Bone marrow (tissue), 2 donors: Measurements from ENCODE around the gene RBM45.
"Not testable (repeated sequence)": the region's sequence is repeated elsewhere in the genome, so short reads cannot be mapped to it uniquely, and the experiment has no call there.

Source experiments
- DNase-seq, 2 donors: peaks; one replicate each; lab custom pipeline; 2025; lab: John Stamatoyannopoulos, UW

Gene RBM45

DNA sequence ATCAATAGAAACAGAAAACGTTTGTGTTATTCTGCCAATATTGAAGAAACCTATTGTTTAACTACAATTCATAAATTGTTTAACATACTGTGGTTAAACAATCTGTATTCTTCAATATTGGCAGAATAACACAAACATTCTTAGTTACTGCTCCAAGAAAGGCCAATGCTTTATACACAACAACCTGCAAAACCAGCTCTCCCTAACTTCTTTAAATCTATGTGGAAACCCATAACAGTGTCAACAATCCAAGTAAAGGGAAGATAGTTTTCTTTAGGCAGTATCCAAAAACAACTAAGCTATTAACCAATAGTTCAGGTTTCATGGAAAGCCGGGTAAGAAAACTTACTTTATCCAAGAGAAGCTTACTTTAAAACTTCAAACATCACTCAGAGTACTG is 6.2 kb upstream of the RBM45 start:
- DNase-seq, result no peak

DNA sequence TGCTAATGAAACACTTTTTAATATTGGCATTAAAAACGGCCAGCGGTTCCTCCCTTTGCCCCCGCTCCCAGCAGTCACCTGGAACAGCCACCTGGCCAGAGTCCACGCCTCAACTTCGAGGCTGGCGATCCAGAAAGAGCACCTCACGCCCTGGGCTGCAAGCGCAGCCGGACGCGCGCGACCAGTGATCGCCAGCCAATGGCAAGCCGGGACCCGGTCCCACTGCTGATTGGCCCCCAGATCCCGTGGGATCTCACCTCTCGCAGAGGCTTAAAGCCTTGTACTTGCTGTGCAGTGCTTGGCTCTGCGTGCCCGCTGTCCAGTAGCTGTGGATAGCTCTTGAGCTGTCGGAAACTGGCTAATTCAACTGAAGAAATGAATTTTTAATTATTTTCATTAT is 4.1 kb upstream of the RBM45 start:
- no peak for DNase-seq

DNA sequence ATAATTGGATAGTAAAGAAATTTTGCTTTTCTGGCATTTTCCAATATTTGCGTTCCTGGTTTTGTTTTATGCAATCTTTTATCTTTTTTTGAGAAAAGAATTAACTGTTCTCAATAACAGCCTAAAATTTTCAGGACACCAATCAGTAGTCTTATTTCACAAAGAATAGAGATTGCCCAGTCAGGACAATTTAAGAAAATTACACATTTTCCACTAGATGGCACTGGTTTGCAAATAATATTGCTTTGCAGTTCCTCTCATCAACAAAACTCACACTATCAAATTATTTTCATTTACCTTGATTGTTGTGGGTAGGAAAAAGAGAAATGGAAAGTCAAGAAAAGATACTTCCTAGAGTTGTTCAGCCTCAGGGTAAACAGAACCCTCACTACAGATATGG is 2.4 kb upstream of the RBM45 start:
- DNase-seq, result peak in 1 of 2 donors; percentile 18

DNA sequence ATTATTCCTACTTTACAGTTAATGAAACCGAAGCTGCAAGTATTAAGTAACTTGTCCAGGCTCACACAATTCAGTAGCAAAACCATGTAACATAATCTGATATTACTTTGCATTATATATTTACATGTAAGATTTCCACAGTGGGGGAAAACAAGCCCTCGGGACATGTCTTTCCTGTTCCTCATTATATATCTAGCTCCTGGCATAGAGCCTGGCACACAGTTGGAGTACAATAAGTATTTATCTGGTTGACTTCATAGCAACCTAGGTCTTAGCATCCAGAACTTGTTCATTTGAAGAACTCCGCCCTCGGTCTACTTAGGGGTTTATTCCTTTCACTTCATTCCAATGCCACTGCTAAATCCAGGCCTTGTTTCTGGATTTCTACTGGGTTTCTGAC is 1.6 kb upstream of the RBM45 start:
- no peak for DNase-seq

DNA sequence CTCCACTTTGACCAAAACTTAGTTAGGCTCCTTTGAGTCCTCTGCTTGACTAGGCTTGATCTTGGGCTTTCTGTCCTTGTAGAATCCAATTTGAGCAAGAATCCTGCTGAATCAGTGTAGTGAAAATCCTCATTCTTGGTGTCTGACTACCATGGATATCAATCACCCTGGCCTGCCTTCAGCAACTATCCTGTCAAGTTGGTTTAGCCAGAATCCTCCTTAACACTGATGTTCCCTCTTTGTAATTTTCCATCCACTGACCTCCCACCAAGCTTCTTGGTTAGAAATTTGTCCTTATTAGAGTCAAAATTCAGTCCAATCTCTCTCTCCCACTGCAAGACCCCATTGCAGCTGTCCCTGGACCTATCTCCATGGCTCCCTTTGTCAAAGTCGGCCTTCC is 494 bp upstream of the RBM45 start:
- DNase-seq, result no peak

DNA sequence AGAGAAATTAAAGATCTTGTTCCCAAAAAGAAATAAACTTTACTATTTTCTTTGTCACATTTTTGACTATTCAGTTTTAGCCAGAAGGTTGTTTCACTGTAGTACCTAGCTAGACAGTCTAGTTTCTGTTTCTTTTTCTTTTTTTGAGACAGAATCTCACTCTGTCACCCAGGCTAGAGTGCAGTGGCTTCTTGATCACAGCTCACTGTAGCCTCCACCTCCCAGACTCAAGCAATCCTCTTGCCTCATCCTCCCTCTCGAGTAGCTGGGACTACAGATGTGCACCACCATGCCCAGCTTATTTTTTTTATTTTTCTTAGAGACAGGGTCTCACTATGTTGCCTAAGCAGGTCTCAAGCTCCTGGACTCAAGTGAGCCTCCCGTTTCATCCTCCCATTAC is 2.2 kb downstream of the RBM45 start:
- no peak for DNase-seq

DNA sequence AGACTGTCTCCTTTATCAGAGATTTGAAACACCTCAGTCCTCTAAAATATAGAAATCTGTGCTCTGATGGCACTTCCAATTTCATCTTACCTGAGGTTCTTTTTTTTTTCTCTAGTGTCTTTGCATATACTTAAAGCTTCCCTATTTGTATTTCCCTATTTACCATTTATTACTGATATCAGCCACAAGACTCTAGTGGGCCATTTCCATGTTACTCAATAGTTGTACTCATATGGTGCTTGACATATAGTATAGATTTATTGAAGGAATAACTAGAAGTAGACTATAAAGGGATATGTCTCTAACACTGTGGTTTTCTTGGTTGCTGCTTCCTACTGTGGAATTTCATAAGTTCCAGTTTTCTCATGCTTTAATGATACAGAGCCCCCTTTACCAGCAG is 3.0 kb downstream of the RBM45 start:
- DNase-seq, result no peak

DNA sequence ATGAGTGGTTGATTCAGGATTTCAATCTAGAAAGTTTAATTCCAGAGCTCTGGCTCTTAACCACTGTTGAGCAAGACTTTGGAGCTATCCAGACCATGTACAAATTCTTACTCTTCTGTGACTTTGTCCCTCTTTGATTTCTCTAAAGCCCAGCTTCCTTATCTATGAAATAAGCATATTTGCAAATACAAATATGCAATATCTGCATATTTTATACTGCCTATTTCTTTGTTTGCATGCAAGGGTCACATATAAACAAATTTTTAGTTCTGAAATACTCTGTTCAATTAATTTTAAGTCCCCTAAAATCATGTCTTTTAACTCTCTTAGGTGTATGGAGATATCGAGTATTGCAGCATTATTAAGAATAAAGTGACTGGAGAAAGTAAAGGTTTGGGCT is 5.5 kb downstream of the RBM45 start:
- DNase-seq, result no peak

DNA sequence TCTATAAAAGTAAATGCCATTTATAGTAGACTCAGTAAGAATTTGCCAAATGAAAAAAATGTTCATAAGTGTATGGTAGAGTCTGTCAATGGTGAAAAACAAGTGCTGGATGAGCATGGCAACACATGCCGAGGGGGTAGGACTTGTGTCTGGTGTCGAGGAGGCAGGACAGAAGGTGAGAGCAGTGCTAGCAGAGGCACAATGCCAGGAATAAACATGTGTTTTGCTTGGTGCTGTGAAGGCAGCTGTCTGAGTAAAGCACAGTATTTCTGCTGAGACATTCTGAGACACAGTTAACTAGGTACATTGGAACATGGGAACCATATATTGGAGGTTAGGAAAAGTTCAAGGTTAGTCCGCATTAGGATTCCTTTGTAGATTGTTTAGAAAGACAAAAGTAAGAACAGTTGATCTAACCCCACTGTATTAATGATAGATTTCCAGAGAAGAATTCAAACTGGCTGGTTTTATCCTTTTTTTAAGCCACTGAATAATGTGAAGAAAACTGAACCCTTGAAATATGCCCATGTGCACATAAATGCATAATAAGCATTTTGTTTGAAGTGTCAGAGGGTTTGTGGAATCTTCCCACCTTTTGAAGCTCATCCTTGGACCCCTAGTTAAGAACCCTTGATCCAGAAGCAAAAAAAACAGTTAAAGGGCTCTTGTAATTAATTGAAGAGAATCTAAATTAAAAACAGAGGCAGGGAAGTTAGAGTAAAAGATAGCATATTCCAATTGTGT is 7.1 kb downstream of the RBM45 start:
- DNase-seq, result no peak

DNA sequence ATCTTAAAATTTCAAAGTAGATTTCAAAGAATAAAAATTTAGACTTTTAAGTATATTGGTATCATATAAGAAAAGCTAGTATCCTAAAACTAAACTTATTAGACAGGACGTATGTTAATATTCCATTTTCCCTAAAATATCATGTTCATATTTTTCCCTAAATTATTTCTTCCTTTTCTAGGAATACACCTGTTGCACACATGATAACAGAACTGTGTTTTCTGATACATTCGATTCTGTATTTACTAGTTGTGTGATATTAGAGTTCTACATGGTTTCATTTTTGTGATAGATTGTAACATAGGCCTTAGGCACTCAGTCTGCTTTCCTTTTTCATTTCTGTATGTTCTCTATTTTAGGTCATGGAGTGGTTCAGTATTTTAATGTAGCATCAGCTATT is 10.9 kb downstream of the RBM45 start:
- DNase-seq, result no peak

DNA sequence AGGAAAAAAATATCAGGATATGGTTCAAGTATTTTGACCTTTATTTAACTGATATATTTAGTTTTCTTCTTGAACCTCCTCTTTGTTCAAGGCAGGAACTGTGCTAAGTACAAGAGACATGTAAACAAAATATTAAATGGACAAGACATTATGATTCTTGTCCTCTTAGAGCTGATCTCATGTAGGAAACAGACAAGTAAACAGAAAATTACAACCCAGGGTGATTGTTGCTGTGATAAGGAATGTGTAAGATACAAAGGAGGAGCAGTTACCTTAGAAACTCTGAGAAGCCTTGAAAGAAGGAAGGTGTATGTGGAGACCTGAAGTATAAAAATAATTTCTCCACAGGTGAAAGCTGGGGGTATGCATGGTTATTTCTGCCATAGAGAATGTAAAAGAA is 12.9 kb downstream of the RBM45 start:
- no peak for DNase-seq

DNA sequence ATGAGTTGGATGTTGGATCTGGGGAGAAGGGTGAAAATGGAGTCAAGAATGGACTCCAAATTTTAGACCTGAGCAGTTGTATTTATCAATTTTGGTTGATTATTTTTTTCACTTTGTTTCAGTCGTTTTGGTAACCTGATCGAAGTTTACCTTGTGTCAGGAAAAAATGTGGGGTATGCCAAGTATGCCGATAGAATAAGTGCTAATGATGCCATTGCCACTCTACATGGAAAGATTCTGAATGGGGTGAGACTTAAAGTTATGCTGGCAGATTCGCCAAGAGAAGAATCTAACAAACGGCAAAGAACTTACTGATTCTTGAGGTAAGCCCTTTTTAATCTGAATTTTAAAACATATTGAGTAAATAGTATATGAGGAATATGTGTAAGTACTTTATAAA is 13.6 kb downstream of the RBM45 start:
- no peak for DNase-seq

DNA sequence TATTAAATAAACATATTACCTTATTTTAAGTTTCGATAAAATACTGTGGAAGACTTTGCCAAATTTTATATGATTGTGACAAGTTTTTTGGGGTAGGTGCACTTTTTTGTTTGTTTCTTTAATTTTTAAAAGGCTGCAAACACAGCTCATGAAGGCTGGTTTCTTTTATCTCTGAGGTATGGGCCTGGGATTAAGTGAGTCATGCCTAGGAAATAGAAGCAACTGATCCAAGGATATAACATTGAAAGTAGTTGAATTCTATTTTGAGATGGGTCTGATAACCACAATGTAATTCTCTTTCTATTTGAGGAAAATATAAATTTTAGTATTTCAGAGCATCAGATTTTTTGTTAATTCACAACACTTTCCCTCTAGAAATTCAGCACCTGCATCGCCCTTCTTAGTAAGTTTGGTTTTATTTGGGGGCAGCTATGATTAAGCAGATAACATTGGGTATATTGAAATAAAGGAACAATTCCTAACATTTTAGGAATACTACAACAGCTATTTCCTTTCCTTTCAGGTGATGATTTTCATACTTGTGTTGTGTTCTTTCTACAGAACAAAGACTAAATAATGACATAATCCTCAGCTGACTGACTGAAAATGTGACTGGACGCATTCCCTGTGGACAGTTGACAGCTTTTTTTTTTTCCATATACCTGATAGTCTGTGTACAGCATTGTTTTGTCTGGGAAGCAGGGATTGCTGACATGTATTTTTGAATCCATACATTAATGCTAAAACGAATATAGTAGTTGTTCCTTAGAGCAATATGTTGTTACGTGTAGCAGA is 16.8 kb downstream of the RBM45 start:
- no peak for DNase-seq

DNA sequence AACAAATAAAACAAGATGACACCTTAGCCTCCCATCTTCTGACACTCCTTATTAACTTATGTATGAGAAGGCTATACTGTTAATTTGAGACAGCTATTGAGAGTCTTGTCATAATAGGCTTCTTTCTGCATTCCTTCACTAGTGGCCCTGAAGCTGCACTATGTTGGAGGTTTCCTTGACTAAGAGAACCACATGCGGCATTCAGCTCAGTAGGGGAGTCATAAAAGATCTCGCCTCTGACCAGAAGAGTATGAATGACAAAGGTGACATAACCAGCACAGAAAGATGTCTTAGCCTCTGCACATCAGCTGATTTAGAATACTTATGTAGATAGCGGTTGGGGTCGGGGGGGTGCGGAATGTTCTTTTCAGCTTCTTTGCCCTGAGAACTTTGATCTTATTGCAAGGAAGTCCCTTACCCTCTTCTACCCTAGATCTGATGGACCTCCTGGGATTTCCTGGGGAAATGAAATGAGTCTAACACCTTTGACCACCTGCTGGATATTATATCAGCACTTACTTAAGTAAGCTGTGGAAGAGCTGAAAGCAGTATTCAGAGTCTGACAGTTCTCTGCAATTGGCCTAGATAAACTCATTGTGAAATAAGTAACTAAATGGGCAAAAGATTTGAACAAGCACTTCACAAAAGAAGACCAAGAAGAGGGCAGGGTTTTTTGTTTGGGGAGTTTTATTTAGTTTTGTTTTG is 24.2 kb downstream of the RBM45 start:
- DNase-seq, result no peak

DNA sequence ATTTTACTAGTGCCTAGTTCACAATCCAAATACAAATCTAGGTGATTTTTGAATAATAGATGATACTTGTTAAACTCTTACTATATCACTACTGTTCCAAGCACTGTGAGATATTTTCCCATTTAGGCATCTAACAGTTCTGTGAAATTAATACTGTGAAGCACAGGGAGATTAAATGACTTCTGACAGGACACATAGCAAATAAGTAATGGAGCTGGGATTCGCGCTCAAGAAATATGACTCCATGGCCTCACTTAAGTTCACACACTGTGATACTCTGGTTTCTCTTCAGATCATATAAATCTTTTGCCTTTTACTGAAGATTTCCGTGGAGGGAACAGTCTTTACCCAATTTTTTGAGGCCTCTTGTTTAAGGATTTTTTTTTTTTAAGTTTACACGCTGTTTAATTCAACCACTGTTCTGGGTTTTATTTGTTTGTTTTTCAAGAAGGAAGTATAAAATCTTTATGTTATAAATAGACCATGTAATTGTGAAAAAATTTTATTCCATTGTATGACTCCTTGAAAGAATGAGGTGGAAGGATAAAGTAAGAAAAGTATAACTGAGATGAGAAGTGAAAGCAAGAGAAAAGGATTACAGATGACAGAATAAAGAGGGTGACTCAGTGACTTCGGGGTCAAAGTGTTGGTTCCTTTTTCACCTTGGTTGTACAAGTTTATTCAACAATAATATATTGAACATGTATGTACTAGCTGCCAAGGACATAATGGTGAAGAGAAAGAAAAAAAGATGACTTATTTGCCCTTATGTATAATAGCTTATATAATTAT is 30.2 kb downstream of the RBM45 start:
- DNase-seq, result peak in 1 of 2 donors; percentile 25

DNA sequence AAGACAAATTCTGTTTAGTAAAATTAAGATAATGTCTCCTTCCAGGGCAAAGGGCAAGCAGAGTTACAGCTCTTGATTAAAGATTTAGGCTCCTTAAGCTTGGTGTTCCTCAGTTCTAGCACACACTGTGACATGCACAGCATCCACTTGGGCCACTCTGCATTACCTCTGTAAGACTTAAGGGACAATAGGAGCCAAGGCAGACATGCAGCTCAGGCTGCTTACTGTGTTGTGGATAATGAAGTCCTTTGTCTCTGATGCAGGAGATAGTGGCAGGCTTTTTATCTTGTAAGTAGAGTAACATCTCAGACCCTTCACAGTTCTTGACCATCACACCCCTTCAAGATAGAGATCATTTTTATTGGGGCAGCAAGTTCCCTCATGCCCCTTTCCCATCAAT is 31.2 kb downstream of the RBM45 start:
- no peak for DNase-seq

DNA sequence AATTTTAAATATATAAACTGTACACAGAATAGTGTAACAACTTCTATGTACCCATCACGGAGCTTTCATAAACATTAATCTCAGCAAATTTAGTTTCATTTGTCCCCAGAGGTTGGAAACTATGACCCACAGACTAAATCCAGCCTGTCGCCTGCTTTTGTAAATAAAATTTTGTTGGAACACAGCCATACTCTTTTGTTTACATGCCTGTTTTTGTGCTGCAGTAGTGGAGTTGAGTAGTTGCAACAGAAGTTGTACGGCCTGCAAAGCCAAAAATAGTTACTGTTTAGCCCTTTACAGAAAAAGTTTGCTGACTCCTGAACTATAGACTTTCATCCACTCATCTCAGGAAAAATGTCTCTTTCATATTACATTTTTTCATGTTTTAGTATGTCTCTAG is 39.8 kb downstream of the RBM45 start:
- DNase-seq, result no peak

DNA sequence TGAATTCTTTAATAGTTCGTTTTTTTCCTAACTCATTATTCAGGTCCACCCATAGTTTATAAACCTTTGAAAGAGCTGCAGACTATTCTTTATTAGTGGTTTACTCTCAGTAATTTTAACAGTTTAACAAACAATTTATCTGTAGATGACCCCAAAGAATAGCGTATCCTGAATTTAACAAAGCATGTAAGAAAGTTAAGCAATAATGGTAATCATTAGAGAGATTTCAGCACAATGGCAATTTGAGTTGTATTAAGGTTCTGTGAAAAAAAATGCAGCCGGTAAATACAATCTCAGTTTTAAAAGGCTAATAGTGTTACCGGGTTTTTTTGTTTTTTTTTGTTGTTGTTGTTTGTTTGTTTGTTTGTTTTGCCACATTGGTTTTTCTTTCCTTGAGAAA is 40.3 kb downstream of the RBM45 start:
- no peak for DNase-seq

DNA sequence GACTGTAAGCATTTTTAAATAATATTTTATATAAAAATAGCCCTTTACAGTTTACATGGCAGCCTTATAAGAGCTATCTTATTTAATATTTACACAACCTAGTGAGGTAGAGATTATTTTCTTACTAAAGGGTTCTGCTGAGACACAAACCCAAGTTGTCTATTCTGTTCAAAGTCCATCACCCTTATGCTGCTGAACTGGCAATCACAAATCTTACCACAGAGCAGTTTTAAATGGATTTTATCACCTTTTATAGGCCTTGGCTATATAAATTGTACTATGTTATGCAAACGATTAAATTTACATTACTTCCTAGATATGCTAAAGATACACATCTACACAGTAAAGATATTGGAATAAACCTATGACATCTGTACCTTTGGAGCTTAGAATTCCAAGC is 40.7 kb downstream of the RBM45 start:
- DNase-seq, result no peak

DNA sequence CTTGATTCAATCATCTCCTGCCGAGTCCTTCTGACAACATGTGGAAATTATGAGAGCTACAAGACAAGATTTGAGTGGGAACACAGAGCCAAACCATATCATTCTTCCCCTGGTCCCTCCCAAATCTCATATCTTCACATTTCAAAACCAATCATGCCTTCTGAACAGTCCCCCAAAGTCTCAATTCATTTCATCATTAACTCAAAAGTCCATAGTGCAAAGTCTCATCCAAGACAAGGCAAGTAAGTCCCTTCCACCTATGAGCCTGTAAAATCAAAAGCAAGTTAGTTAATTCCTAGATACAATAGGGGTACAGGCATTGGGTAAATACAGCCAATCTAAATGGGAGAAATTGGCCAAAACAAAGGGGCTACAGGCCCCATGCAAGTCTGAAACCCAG is 41.6 kb downstream of the RBM45 start:
- not testable (repeated sequence) for DNase-seq

DNA sequence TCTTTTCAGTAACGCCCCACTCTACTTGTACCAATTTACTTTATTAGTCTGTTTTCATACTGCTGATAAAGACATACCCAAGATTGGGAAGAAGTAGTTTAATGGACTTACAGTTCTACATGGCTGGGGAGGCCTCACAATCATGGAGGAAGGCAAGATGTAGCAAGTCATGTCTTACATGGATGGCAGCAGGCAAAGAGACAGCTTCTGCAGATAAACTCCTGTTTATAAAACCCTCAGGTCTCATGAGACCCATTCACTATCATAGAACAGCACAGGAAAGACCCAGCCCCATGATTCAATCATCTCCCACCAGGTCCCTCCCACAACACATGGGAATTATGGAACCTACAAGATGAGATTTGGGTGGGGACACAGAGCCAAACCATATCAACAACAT is 43.3 kb downstream of the RBM45 start:
- DNase-seq, result no peak

DNA sequence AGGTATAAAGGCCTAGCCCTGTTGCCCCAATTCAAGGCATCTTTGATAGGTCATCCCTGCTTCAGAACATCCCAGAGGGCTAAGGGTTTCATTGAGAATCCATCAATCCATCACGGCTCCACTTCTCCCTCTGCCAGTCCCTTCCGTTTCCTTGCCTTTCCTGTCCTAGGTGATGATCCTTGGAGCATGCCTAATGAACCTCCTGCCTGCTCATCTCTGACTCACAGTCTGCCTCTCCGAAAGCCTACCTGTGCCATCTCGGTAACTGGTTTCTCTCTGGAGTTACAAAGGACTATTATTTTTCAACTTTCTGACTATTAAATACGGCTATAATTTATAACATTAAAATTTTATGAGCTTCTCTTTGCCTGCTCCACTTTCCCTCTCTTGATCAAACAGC is 45.3 kb downstream of the RBM45 start:
- DNase-seq, result no peak
